Thyroid gland (tissue), 4 donors: ENCODE measurements around the gene METTL25B.

Experiments used
- POLR2A ChIP-seq, 2 donors: fragments of 450-650 bp; IDR thresholded peaks; one replicate each; pipeline ENCODE4 v1.6.1; 2017; ENCODE audit warnings: antibody characterized with exemption in 2 of 2, mild to moderate bottlenecking in 2 of 2, moderate library complexity in 1 of 2
- TF ChIP-seq, protein P1 (sequence below), 6 experiments: fragments of 200-600 bp in 3 of 6; fragments of 450-650 bp in 3 of 6; sonication (generic) in 3 of 6; IDR thresholded peaks; one replicate each; pipeline ENCODE4 v1.5.1; 2016 to 2019; ENCODE audit warnings: antibody characterized with exemption in 6 of 6, mild to moderate bottlenecking in 2 of 6, inconsistent platforms in 1 of 6, moderate library complexity in 1 of 6

DNA sequence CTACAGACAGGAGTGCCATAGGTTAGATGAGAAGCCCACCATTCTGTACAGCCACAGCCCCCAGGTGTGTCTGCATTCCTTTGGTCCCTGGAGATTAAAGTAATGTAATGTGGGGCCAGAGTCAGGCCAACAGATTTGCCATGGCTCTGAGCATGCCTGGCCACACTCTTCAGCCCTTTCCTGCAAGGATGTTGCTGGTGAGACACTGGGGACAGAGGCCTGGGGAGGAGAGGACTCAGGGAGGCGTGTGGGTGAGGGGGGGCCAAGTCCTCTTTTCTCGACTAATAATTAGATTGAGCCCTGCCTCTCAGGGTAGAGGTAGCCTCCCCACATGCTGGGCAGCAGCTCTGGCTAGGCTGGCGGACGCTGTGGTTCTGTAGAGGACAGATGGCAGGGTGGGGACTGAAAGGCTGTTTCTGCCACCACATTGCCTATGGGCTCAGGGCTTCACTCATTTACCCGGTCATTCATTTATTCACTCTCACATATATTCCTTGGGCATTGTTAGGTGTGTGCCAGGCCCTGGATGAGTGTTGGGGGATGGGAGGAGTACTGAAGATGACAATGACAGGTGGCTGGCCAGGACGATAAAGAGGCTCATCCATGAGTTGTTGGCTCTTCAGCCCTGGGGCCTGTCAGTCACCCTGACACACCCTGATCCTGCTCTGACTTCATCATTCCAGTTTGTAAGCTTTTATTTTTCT is 32.0 kb downstream of the METTL25B start:
- TF ChIP-seq, protein P1, sequence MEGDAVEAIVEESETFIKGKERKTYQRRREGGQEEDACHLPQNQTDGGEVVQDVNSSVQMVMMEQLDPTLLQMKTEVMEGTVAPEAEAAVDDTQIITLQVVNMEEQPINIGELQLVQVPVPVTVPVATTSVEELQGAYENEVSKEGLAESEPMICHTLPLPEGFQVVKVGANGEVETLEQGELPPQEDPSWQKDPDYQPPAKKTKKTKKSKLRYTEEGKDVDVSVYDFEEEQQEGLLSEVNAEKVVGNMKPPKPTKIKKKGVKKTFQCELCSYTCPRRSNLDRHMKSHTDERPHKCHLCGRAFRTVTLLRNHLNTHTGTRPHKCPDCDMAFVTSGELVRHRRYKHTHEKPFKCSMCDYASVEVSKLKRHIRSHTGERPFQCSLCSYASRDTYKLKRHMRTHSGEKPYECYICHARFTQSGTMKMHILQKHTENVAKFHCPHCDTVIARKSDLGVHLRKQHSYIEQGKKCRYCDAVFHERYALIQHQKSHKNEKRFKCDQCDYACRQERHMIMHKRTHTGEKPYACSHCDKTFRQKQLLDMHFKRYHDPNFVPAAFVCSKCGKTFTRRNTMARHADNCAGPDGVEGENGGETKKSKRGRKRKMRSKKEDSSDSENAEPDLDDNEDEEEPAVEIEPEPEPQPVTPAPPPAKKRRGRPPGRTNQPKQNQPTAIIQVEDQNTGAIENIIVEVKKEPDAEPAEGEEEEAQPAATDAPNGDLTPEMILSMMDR (IDR thresholded peaks at IDR 0.05) = no peak
- no peak for TF ChIP-seq POLR2A (IDR thresholded peaks at IDR 0.05)
